ENCODE measurements around the gene GNB1. TPM values are rescaled to one million over a fixed set of nuclear protein-coding genes. Genes with fewer than 3 reads are reported as not detected.

Gene GNB1
- total and polyA plus RNA-seq, 2 of the 4 experiments (the other 2 are of a cell fraction), result 73.5 to 371 TPM

GRCh38 chr1:1938613-1939295 is 47.9 kb upstream of the GNB1 start:
- no peak for DNase-seq
- H2AK9ac ChIP-seq (replicated peaks; ENCODE audit: low read depth, low read length, poor library complexity), result peak overlapping the region; percentile 65
- dilution Hi-C loops (cut with HindIII; ENCODE audit: low sequenced_read_pairs, unreplicated experiment) (no loop called here), intact Hi-C loops (cut with micrococcal nuclease) (no loop called here), in situ Hi-C loops (cut with MboI; ENCODE audit: low sequenced_read_pairs) (no loop called here)
- H3K27ac ChIP-seq (ENCODE audit: insufficient read depth, low read length), result no peak overlapping the region
- H4K8ac ChIP-seq (ENCODE audit: low read depth in 2 of 2, low read length in 2 of 2), result no peak overlapping the region
- H3K36me3 ChIP-seq (ENCODE audit: control insufficient read depth, insufficient read depth, low read length), result no peaks in the 10 kb centered on the region
- H3K56ac ChIP-seq (ENCODE audit: extremely low read depth, insufficient read depth, low read length), result no peak overlapping the region
- BruUV-seq (replicated peaks), result no TSS peak
- H3K4me1 ChIP-seq (ENCODE audit: control insufficient read depth, insufficient read depth, low read length), result no peaks in the 10 kb centered on the region
- no peaks in the 10 kb centered on the region for H4K20me1 ChIP-seq (ENCODE audit: insufficient read depth, low read length)
- no peak overlapping the region for H3K23ac ChIP-seq (ENCODE audit: low read depth, low read length)
- H3K27me3 ChIP-seq (ENCODE audit: control insufficient read depth, insufficient read depth, low read length), result peaks cover 22% of the 10 kb centered on the region
- no peak overlapping the region for H3K4me2 ChIP-seq (ENCODE audit: low read depth, low read length)
- H3K18ac ChIP-seq (ENCODE audit: low read depth, low read length), result no peak overlapping the region
- H3K9ac ChIP-seq (ENCODE audit: low read depth, low read length), result no peak overlapping the region
- H3K4me3 ChIP-seq (ENCODE audit: insufficient read depth, low read depth, low read length), result no peak overlapping the region
- peaks cover 4% of the 10 kb centered on the region; the same call in 1 of the 2 replicates for H3K9me1 ChIP-seq (ENCODE audit: insufficient read depth, low read length)
- no peak overlapping the region for H2BK15ac ChIP-seq (ENCODE audit: low read depth, low read length)
- no peaks in the 10 kb centered on the region for H3K9me3 ChIP-seq (ENCODE audit: control insufficient read depth, insufficient read depth, low read length)
- H2BK5ac ChIP-seq (ENCODE audit: low read depth, low read length, poor library complexity, severe bottlenecking), result no peak overlapping the region
- no peak for ATAC-seq (ENCODE audit: low read depth)
- no peak overlapping the region for H4K5ac ChIP-seq (ENCODE audit: low read depth, low read length)
- H2BK20ac ChIP-seq (ENCODE audit: low read depth, low read length), result no peak overlapping the region
- H3K4ac ChIP-seq (ENCODE audit: low read depth, low read length), result no peak overlapping the region
- TF ChIP-seq RFX5 (IDR thresholded peaks at IDR 0.05; ENCODE audit: low read depth, low read length), result no peak
- TF ChIP-seq ELK1 (IDR thresholded peaks at IDR 0.05; ENCODE audit: borderline replicate concordance, low read depth, low read length), result no peak
- TF ChIP-seq CEBPB (IDR thresholded peaks at IDR 0.05; ENCODE audit: low read depth, low read length), result no peak
- no peak for TF ChIP-seq SMC3 (IDR thresholded peaks at IDR 0.05; ENCODE audit: low read depth, low read length)
- TF ChIP-seq MXI1 (IDR thresholded peaks at IDR 0.05; ENCODE audit: borderline replicate concordance, low read depth, low read length), result no peak
- no peak for TF ChIP-seq RAD21 (IDR thresholded peaks at IDR 0.05; ENCODE audit: low read length)
- no peak for TF ChIP-seq POLR2A (IDR thresholded peaks at IDR 0.05; ENCODE audit: low read depth, low read length)
- no peak for TF ChIP-seq USF2 (IDR thresholded peaks at IDR 0.05; ENCODE audit: low read depth, low read length)
- TF ChIP-seq NFE2L2 (IDR thresholded peaks at IDR 0.05; ENCODE audit: low read depth, low read length), result no peak
- TF ChIP-seq, protein P1, sequence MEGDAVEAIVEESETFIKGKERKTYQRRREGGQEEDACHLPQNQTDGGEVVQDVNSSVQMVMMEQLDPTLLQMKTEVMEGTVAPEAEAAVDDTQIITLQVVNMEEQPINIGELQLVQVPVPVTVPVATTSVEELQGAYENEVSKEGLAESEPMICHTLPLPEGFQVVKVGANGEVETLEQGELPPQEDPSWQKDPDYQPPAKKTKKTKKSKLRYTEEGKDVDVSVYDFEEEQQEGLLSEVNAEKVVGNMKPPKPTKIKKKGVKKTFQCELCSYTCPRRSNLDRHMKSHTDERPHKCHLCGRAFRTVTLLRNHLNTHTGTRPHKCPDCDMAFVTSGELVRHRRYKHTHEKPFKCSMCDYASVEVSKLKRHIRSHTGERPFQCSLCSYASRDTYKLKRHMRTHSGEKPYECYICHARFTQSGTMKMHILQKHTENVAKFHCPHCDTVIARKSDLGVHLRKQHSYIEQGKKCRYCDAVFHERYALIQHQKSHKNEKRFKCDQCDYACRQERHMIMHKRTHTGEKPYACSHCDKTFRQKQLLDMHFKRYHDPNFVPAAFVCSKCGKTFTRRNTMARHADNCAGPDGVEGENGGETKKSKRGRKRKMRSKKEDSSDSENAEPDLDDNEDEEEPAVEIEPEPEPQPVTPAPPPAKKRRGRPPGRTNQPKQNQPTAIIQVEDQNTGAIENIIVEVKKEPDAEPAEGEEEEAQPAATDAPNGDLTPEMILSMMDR (conservative IDR thresholded peaks at IDR 0.05; ENCODE audit: low read depth, low read length), result no peak
- no peak for TF ChIP-seq BHLHE40 (IDR thresholded peaks at IDR 0.05; ENCODE audit: low read depth, low read length)
- TF ChIP-seq FOS (IDR thresholded peaks at IDR 0.05; ENCODE audit: low read depth, low read length), result no peak
- TF ChIP-seq RCOR1 (IDR thresholded peaks at IDR 0.05; ENCODE audit: insufficient replicate concordance, low read length), result no peak
- TF ChIP-seq CHD1 (IDR thresholded peaks at IDR 0.05; ENCODE audit: low read depth, low read length), result no peak
- H3K79me1 ChIP-seq (ENCODE audit: low read depth in 1 of 2, low read length in 2 of 2), result no peaks in the 10 kb centered on the region
- no peak overlapping the region for H4K91ac ChIP-seq (ENCODE audit: insufficient read depth, low read depth, low read length)
- no peak overlapping the region for H2AFZ ChIP-seq (replicated peaks; ENCODE audit: low read length, poor library complexity)
- WGBS, 2 experiments (ENCODE audit: extremely low coverage in 2 of 2, insufficient read length in 1 of 2), result 77 to 100% methylated on average over 2 to 16 of the region's 24 CpGs
- no peak overlapping the region for H2AK5ac ChIP-seq (ENCODE audit: low read depth, low read length)
- CTCF ChIA-PET, result interaction anchor here (0.6 kb wide), 1 partner anchor 14 kb away, joined by 4 read pairs; no protein-coding TSS in a partner anchor
- H3K14ac ChIP-seq (replicated peaks; ENCODE audit: low read depth, low read length), result no peak overlapping the region
- no peak overlapping the region for H2BK120ac ChIP-seq (ENCODE audit: low read depth, low read length)
- POLR2A ChIA-PET (ENCODE audit: unreplicated experiment), result no interaction called here

All from IMR-90 (cell line).